Right atrium auricular region (tissue), 2 donors: ENCODE results near the gene RHOG. TPM values are rescaled to one million over a fixed set of nuclear protein-coding genes. Genes with fewer than 3 reads are reported as not detected.
A peak's percentile ranks its signal among the peaks of the same experiment; 100 is the strongest.

ENCODE experiments used
- DNase-seq: peaks from one replicate; pipeline ENCODE4 v3.0.0-alpha.2; 2019; ENCODE audit warnings: low spot score
- H3K27ac ChIP-seq, 2 donors: fragments of 200-600 bp; sonication (generic); 1 replicate in 1 of 2; 2 replicates in 1 of 2; pipeline ENCODE4 v1.5.1; 2016 to 2019
- H3K27me3 ChIP-seq, 2 donors: fragments of 200-600 bp; sonication (generic); one replicate each; pipeline versions ENCODE4 v1.5.1 to v1.6.0; 2017 to 2019
- H3K36me3 ChIP-seq: fragments of 200-600 bp; sonication (generic); one replicate; pipeline ENCODE4 v1.5.1; 2016
- H3K4me1 ChIP-seq, 2 donors: fragments of 200-600 bp; sonication (generic); one replicate each; pipeline versions ENCODE4 v1.5.1 to v1.6.0; 2017 to 2019
- H3K4me3 ChIP-seq, 2 donors: fragments of 200-600 bp; sonication (generic); 1 replicate in 1 of 2; 2 replicates in 1 of 2; pipeline ENCODE4 v1.5.1; 2017 to 2019; ENCODE audit warnings: mild to moderate bottlenecking in 1 of 2, moderate library complexity in 1 of 2
- H3K9me3 ChIP-seq, 2 donors: fragments of 200-600 bp; sonication (generic); one replicate each; pipeline ENCODE4 v1.5.1; 2019
- CTCF ChIP-seq, 2 donors: fragments of 200-600 bp; sonication (generic); IDR thresholded peaks; one replicate each; pipeline ENCODE4 v1.5.1; 2019; ENCODE audit warnings: antibody characterized with exemption in 2 of 2
- total RNA-seq, 2 donors: library from RNA; depleted of rRNA; stranded (reverse); fragments of >200 nt; gene quantifications; one replicate each; pipeline ENCODE4 v1.1.0, GENCODE V29; 2016

Gene RHOG
- total RNA-seq, 2 donors from 2014 or later: 20.1 to 48.9 TPM

DNA sequence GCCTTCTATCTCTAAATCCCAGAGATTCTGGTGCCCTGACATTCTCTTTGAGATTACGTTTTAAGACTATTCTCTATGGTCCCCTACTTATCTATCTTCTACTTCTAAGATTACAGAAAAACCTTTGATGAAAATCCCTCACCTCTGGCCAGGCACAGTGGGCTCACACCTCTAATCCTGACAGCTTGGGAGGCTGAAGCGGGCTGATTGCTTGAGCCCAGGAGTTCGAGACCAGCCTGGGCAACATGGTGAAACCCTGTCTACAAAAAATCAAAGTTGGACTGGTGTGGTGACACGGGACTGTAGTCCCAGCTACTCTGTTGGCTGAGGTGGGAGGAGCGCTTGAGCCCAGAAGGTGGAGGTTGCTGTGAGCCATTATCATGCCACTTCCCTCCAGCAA, 57.8 kb downstream of the RHOG start:
- no peak for TF ChIP-seq CTCF (IDR thresholded peaks at IDR 0.05)
- H3K36me3 ChIP-seq: peaks cover 22% of the 10 kb centered on the region
- peaks cover 0 to 29% of the 10 kb centered on the region in 2 donors for H3K4me1 ChIP-seq

GRCh38 chr11:3781423-3781822, 59.3 kb downstream of the RHOG start:
- no peaks in the 10 kb centered on the region for H3K27me3 ChIP-seq
- H3K9me3 ChIP-seq: no peaks in the 10 kb centered on the region
- H3K4me1 ChIP-seq: peaks cover 0 to 14% of the 10 kb centered on the region in 2 donors
- H3K27ac ChIP-seq: no peak overlapping the region
- H3K36me3 ChIP-seq: peaks cover 35% of the 10 kb centered on the region
- TF ChIP-seq CTCF (IDR thresholded peaks at IDR 0.05): peak in 1 of 2 donors; percentile 2
- DNase-seq: no peak
- no peak overlapping the region for H3K4me3 ChIP-seq

More for the DNA sequence above, 57.8 kb downstream of the RHOG start:
- no peak for DNase-seq
- Histone ChIP-seq H3K4me3 (no peak overlapping the region), H3K9me3 (no peaks in the 10 kb centered on the region), H3K27ac (no peak overlapping the region), H3K27me3 (no peaks in the 10 kb centered on the region)

Other genes with a start within 250 kb of the RHOG start
- gene ART5, start 199.0 kb downstream of the RHOG start, total RNA-seq: 1 to 10 TPM in 1 of 2 donors, under 1 TPM in 1; 0.86 to 1.1 TPM
- gene ART1, start 195.8 kb downstream of the RHOG start, total RNA-seq: not detected
- gene CHRNA10, start 169.6 kb downstream of the RHOG start, total RNA-seq: 1 to 10 TPM in 1 of 2 donors, not detected in 1; 1.0 TPM
- gene NUP98, start 43.4 kb downstream of the RHOG start, total RNA-seq: 10 to 100 TPM; 58.8 to 94.5 TPM
- 10 to 100 TPM; 10.8 to 14.9 TPM for gene PGAP2, start 32.4 kb downstream of the RHOG start, total RNA-seq
- gene STIM1, start 14.7 kb upstream of the RHOG start, total RNA-seq: 10 to 100 TPM; 15.4 to 16.6 TPM